A549 (cell line): ENCODE results near the gene CD101. TPM values are rescaled to one million over a fixed set of nuclear protein-coding genes. Genes with fewer than 3 reads are reported as not detected.

ENCODE experiments used
- ATAC-seq, 2 experiments: fragments of 200-7000 bp in 1 of 2; fragments of >200 bp in 1 of 2; cut with Nextera tagmentation in 1 of 2; cut with Tn5 transposase in 1 of 2; 3 replicates each; pipeline versions ENCODE4 v1.8.0 to v1.9.1; 2018 to 2020; ENCODE audit warnings: mild to moderate bottlenecking in 1 of 2, moderate library complexity in 1 of 2
- CTCF ChIA-PET: fragments of 300-600 bp; sonication (Branson Sonifier 250); formaldehyde crosslinking; extraction: SDS; loops from one replicate; lab custom pipeline; 2021; ENCODE audit warnings: antibody characterized with exemption, inconsistent platforms; lab: Yijun Ruan, JAX
- POLR2A ChIA-PET: fragments of 350-600 bp; formaldehyde crosslinking; extraction: SDS; loops from one replicate; lab custom pipeline; 2021; ENCODE audit warnings: antibody characterized with exemption, inconsistent platforms; lab: Yijun Ruan, JAX
- DNase-seq, 2 experiments: peaks; one replicate each; pipeline versions ENCODE4 v3.0.0 to v3.0.0-alpha.2; 2011 to 2016; ENCODE audit warnings: low read depth in 1 of 2, low spot score in 1 of 2
- FAIRE-seq: peaks from 2 replicates; lab custom pipeline; 2011; peaks lifted over from hg19 to GRCh38; lab: Jason Lieb, UNC
- H3K27ac ChIP-seq, 2 experiments: fragments of >200 bp; sonication (Bioruptor Twin); formaldehyde crosslinking; 3 replicates each; pipeline ENCODE4 v1.5.1; 2016 to 2017
- H3K4me1 ChIP-seq: fragments of >200 bp; sonication (Bioruptor Twin); formaldehyde crosslinking; 3 replicates; pipeline ENCODE4 v1.6.1; 2016
- H3K4me2 ChIP-seq: fragments of >200 bp; sonication (Bioruptor Twin); formaldehyde crosslinking; 3 replicates; pipeline ENCODE4 v1.6.1; 2016
- H3K4me3 ChIP-seq: fragments of >200 bp; sonication (Bioruptor Twin); formaldehyde crosslinking; 3 replicates; pipeline ENCODE4 v1.5.1; 2016
- H3K9me3 ChIP-seq: fragments of >200 bp; sonication (Bioruptor Twin); formaldehyde crosslinking; 3 replicates; pipeline ENCODE4 v1.6.1; 2016
- ATOH8 ChIP-seq: fragments of 250-450 bp; sonication (Bioruptor Pico); IDR thresholded peaks from 2 replicates; pipeline ENCODE4 v1.5.0; 2020; ENCODE audit warnings: low read depth, mild to moderate bottlenecking, moderate library complexity
- CEBPB ChIP-seq, 2 experiments: fragments of >200 bp in 1 of 2; sonication (Bioruptor Twin) in 1 of 2; formaldehyde crosslinking in 1 of 2; IDR thresholded peaks; 2 replicates each; pipeline ENCODE4 v1.6.1; 2012 to 2016
- CHD2 ChIP-seq: fragments of 150-350 bp; IDR thresholded peaks from 2 replicates; pipeline ENCODE4 v1.6.1; 2014; ENCODE audit warnings: low read length; ENCODE audit not compliant: partially characterized antibody
- CTCF ChIP-seq: fragments of >200 bp; sonication (Bioruptor Twin); formaldehyde crosslinking; IDR thresholded peaks from 3 replicates; pipeline ENCODE4 v1.5.1; 2016
- EHF ChIP-seq: fragments of 250-450 bp; sonication (Bioruptor Pico); IDR thresholded peaks from 2 replicates; pipeline ENCODE4 v1.5.0; 2020; ENCODE audit warnings: mild to moderate bottlenecking
- EHMT2 ChIP-seq: fragments of 200-600 bp; sonication (generic); IDR thresholded peaks from 2 replicates; pipeline ENCODE4 v1.6.1; 2016; ENCODE audit warnings: antibody characterized with exemption, low read depth, mild to moderate bottlenecking, moderate library complexity
- ELK1 ChIP-seq: fragments of 150-350 bp; IDR thresholded peaks from 2 replicates; pipeline ENCODE4 v1.6.1; 2014; ENCODE audit warnings: low read depth, mild to moderate bottlenecking, low read length
- EP300 ChIP-seq, 2 experiments: fragments of >200 bp; sonication (Bioruptor Twin); formaldehyde crosslinking; IDR thresholded peaks; 2 replicates in 1 of 2; 3 replicates in 1 of 2; pipeline ENCODE4 v1.6.1; 2016 to 2017
- ESRRA ChIP-seq: fragments of 150-350 bp; IDR thresholded peaks from 2 replicates; pipeline ENCODE4 v1.6.1; 2014; ENCODE audit warnings: mild to moderate bottlenecking, low read length, borderline replicate concordance
- FOSB ChIP-seq: fragments of 250-450 bp; sonication (Bioruptor Pico); IDR thresholded peaks from 2 replicates; pipeline ENCODE4 v1.5.0; 2020; ENCODE audit warnings: mild to moderate bottlenecking, moderate library complexity
- GATA3 ChIP-seq: IDR thresholded peaks from 2 replicates; pipeline ENCODE4 v1.6.1; 2012; ENCODE audit warnings: borderline replicate concordance
- HDAC2 ChIP-seq: fragments of 200-600 bp; sonication (generic); IDR thresholded peaks from 2 replicates; pipeline ENCODE4 v1.6.1; 2016
- HES2 ChIP-seq: fragments of >200 bp; sonication (Bioruptor Twin); formaldehyde crosslinking; IDR thresholded peaks from 2 replicates; pipeline ENCODE4 v1.6.1; 2016
- HMGXB4 ChIP-seq: fragments of 250-450 bp; sonication (Bioruptor Pico); IDR thresholded peaks from 2 replicates; pipeline ENCODE4 v1.5.0; 2021; ENCODE audit warnings: mild to moderate bottlenecking, moderate library complexity, borderline replicate concordance
- HOXA7 ChIP-seq: fragments of 250-450 bp; sonication (Bioruptor Pico); IDR thresholded peaks from 2 replicates; pipeline ENCODE4 v1.5.0; 2020; ENCODE audit warnings: mild to moderate bottlenecking, moderate library complexity
- HOXB5 ChIP-seq: fragments of 250-450 bp; sonication (Bioruptor Pico); IDR thresholded peaks from 2 replicates; pipeline ENCODE4 v1.5.0; 2020; ENCODE audit warnings: mild to moderate bottlenecking, moderate library complexity
- JUNB ChIP-seq: fragments of >200 bp; sonication (Bioruptor Twin); formaldehyde crosslinking; IDR thresholded peaks from 2 replicates; pipeline ENCODE4 v1.6.1; 2016
- KDM1A ChIP-seq: fragments of 200-600 bp; sonication (generic); IDR thresholded peaks from 2 replicates; pipeline ENCODE4 v1.6.1; 2016; ENCODE audit warnings: low read depth, mild to moderate bottlenecking
- MAFK ChIP-seq: fragments of 450-650 bp; IDR thresholded peaks from 2 replicates; pipeline ENCODE4 v1.6.1; 2014; ENCODE audit not compliant: partially characterized antibody
- MAX ChIP-seq: IDR thresholded peaks from 2 replicates; pipeline ENCODE4 v1.6.1; 2012
- MAZ ChIP-seq: fragments of 150-350 bp; IDR thresholded peaks from 2 replicates; pipeline ENCODE4 v1.6.1; 2014; ENCODE audit warnings: antibody characterized with exemption, low read depth, low read length, borderline replicate concordance
- NFE2L2 ChIP-seq: fragments of 150-350 bp; conservative IDR thresholded peaks from 2 replicates; pipeline ENCODE4 v1.6.1; 2014; ENCODE audit warnings: low read length
- POLR2AphosphoS2 ChIP-seq: conservative IDR thresholded peaks from 2 replicates; pipeline ENCODE4 v1.6.1; 2012; ENCODE audit warnings: low read length, improper control_type of control experiment, inconsistent platforms
- RARB ChIP-seq: fragments of 250-450 bp; sonication (Bioruptor Pico); IDR thresholded peaks from 2 replicates; pipeline ENCODE4 v1.8.0; 2021; ENCODE audit warnings: mild to moderate bottlenecking, moderate library complexity
- SMC3 ChIP-seq: fragments of >200 bp; sonication (Bioruptor Twin); formaldehyde crosslinking; IDR thresholded peaks from 3 replicates; pipeline ENCODE4 v1.6.1; 2018; ENCODE audit warnings: inconsistent platforms
- TP53 ChIP-seq: fragments of 250-450 bp; sonication (Bioruptor Pico); IDR thresholded peaks from 2 replicates; pipeline ENCODE4 v1.5.0; 2021; ENCODE audit warnings: mild to moderate bottlenecking, moderate library complexity
- ZFP36 ChIP-seq: fragments of 450-650 bp; IDR thresholded peaks from 2 replicates; pipeline ENCODE4 v1.6.1; 2014; ENCODE audit warnings: borderline replicate concordance; ENCODE audit not compliant: partially characterized antibody
- ZSCAN20 ChIP-seq: fragments of 250-450 bp; sonication (Bioruptor Pico); IDR thresholded peaks from 2 replicates; pipeline ENCODE4 v1.8.0; 2022; ENCODE audit warnings: mild to moderate bottlenecking, moderate library complexity
- WGBS: methylation state at CpG from one replicate; pipeline ENCODE4 v1.1.6; 2017; ENCODE audit errors: missing lambda C conversion rate; 5-methylcytosine and 5-hydroxymethylcytosine counted together
- polyA plus RNA-seq, 4 experiments: library from polyadenylated mRNA; depleted of rRNA in 3 of 4; stranded (reverse); fragments of >200 nt; fragmentation: RNase III in 1 of 4; extraction: RNeasy Plus Mini Kit Qiagen cat#74134 plus additional on column Dnase treatment in 1 of 4; gene quantifications; 2 replicates in 3 of 4; 3 replicates in 1 of 4; pipeline ENCODE4 v1.2.3, GENCODE V29; 2011 to 2017
- TF ChIP-seq, protein P1 (sequence below): fragments of 450-650 bp; IDR thresholded peaks from 2 replicates; pipeline ENCODE4 v1.6.1; 2014; ENCODE audit warnings: antibody characterized with exemption

The CD101 gene
- polyA plus RNA-seq, 2 of the 4 experiments (the other 2 are of a cell fraction): 0.21 to 0.52 TPM

DNA sequence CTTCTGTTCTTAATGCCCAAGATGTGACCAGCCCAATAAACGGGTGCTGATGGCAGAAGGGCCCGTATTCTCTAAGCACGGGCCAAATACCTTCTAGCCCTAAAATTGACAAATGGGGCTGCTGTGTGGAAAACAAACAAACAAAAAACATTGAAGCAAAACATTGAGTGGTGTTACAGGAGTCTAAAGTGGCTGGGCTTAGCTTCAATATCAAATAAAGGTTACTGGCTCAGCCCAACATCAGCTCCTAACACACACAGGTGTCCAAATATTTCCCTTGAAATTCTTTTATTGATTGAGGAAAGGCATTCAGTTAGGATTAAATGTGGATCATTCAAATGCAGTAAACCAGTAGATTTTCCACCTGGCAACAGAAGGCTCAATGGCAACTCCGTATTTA, 45.2 kb downstream of the CD101 start:
- POLR2A ChIA-PET: no interaction called here
- DNase-seq (no peak), FAIRE-seq (no peak), ATAC-seq (no peak)
- CTCF ChIA-PET: interaction anchor here (1.1 kb wide), 1 partner anchor 310 kb away, joined by 4 read pairs; no protein-coding TSS in a partner anchor
- 86% methylated on average over 4 of the region's 4 CpGs for WGBS
- Histone ChIP-seq H3K4me3 (no peak overlapping the region), H3K4me2 (no peak overlapping the region), H3K4me1 (no peaks in the 10 kb centered on the region), H3K9me3 (no peaks in the 10 kb centered on the region), H3K27ac (no peak overlapping the region)
- no peak for TF ChIP-seq CHD2
- no peak for TF ChIP-seq EHF
- no peak for TF ChIP-seq MAFK
- no peak for TF ChIP-seq GATA3
- TF ChIP-seq CTCF: no peak
- no peak for TF ChIP-seq HOXB5
- no peak for TF ChIP-seq ZSCAN20 (CRISPR knock-in tag)
- TF ChIP-seq HES2: no peak
- TF ChIP-seq NFE2L2: no peak
- TF ChIP-seq MAZ: no peak
- TF ChIP-seq TP53: no peak

GRCh38 chr1:117047271-117047670, 45.7 kb downstream of the CD101 start:
- H3K4me2 ChIP-seq: no peak overlapping the region
- CTCF ChIA-PET: interaction anchor here (1.1 kb wide), 1 partner anchor 310 kb away, joined by 4 read pairs; no protein-coding TSS in a partner anchor
- H3K27ac ChIP-seq: no peak overlapping the region
- WGBS: 64% methylated on average over 2 of the region's 2 CpGs
- POLR2A ChIA-PET: no interaction called here
- H3K4me3 ChIP-seq: no peak overlapping the region
- H3K9me3 ChIP-seq: no peaks in the 10 kb centered on the region
- ATAC-seq (no peak), DNase-seq (no peak)
- no peaks in the 10 kb centered on the region for H3K4me1 ChIP-seq
- no peak for TF ChIP-seq SMC3
- TF ChIP-seq EHMT2: no peak
- no peak for TF ChIP-seq HDAC2
- TF ChIP-seq JUNB: no peak
- TF ChIP-seq, all 56 proteins: peak for 0
- FAIRE-seq: no peak

DNA sequence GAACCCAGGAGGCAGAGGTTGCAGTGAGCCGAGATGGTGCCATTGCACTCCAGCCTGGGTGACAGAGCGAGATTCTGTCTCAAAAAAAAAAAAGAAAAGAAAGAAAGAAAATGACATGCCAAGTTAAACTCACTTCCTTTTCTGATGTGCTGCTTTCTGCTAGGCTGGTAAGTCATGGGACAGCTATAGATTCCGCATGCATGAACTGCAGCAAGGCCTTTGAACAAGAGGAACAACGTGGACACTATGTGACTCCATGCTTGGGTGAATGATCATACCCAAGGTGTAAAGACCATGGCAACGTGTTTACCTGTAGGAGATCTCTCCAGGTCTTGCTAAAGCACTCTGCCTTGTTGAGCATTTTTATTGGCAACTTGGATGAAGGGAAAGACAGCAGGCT, 48.3 kb downstream of the CD101 start:
- FAIRE-seq (no peak), ATAC-seq (no peak), DNase-seq (no peak)
- TF ChIP-seq ESRRA: no peak
- TF ChIP-seq EP300 (IDR thresholded peaks at IDR 0.05): no peak
- TF ChIP-seq CHD2: no peak
- TF ChIP-seq RARB (CRISPR knock-in tag): no peak
- no peak for TF ChIP-seq ATOH8 (CRISPR knock-in tag)
- TF ChIP-seq, protein P1, sequence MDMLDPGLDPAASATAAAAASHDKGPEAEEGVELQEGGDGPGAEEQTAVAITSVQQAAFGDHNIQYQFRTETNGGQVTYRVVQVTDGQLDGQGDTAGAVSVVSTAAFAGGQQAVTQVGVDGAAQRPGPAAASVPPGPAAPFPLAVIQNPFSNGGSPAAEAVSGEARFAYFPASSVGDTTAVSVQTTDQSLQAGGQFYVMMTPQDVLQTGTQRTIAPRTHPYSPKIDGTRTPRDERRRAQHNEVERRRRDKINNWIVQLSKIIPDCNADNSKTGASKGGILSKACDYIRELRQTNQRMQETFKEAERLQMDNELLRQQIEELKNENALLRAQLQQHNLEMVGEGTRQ: no peak
- no peak for TF ChIP-seq KDM1A
- no peak for TF ChIP-seq ELK1
- no peak for TF ChIP-seq SMC3
- TF ChIP-seq EHMT2: no peak
- TF ChIP-seq MAX: no peak
- TF ChIP-seq POLR2AphosphoS2: no peak
- TF ChIP-seq HMGXB4: no peak
- TF ChIP-seq HOXA7 (CRISPR knock-in tag): no peak
- no peak for TF ChIP-seq CEBPB (IDR thresholded peaks at IDR 0.05)
- TF ChIP-seq FOSB (CRISPR knock-in tag): no peak
- TF ChIP-seq EHF: no peak
- no peak for TF ChIP-seq ZFP36
- Histone ChIP-seq H3K4me3 (no peak overlapping the region), H3K4me1 (no peaks in the 10 kb centered on the region), H3K27ac (no peak overlapping the region), H3K4me2 (no peak overlapping the region), H3K9me3 (no peaks in the 10 kb centered on the region)
- CTCF ChIA-PET: interaction anchor here (1.6 kb wide), 1 partner anchor 312 kb away, joined by 3 read pairs; no protein-coding TSS in a partner anchor
- POLR2A ChIA-PET: no interaction called here
- WGBS: 81% methylated on average over 5 of the region's 5 CpGs
